Chondrocyte (in vitro differentiated cells): ENCODE data around the gene SCO2. TPM values are rescaled to one million over a fixed set of nuclear protein-coding genes. Genes with fewer than 3 reads are reported as not detected.

Experiments used
- DNase-seq: peaks from one replicate; pipeline ENCODE4 v3.0.0; 2021; ENCODE audit warnings: mixed read lengths, low spot score
- H3K27ac Mint-ChIP-seq: one replicate; pipeline ENCODE4 v1.8.0; 2021; ENCODE audit warnings: mild to moderate bottlenecking, moderate library complexity, mixed read lengths; ENCODE audit not compliant: unreplicated experiment
- H3K27me3 Mint-ChIP-seq: 2 replicates; pipeline ENCODE4 v1.8.0; 2021; ENCODE audit warnings: low read depth, mixed read lengths
- H3K36me3 Mint-ChIP-seq: 2 replicates; pipeline ENCODE4 v1.8.0; 2021; ENCODE audit warnings: low read depth, mixed read lengths
- H3K4me1 Mint-ChIP-seq: 2 replicates; pipeline ENCODE4 v1.8.0; 2021; ENCODE audit warnings: low read depth, mild to moderate bottlenecking, mixed read lengths
- H3K4me3 Mint-ChIP-seq: one replicate; pipeline ENCODE4 v1.8.0; 2021; ENCODE audit warnings: mild to moderate bottlenecking, moderate library complexity, mixed read lengths; ENCODE audit not compliant: unreplicated experiment
- H3K9me3 Mint-ChIP-seq: 2 replicates; pipeline ENCODE4 v1.8.0; 2021; ENCODE audit warnings: low read depth, mixed read lengths
- CTCF ChIP-seq: fragments of 200-600 bp; sonication (generic); IDR thresholded peaks from 2 replicates; pipeline ENCODE4 v1.5.0; 2021; ENCODE audit warnings: antibody characterized with exemption, mild to moderate bottlenecking, moderate library complexity
- total RNA-seq: library from RNA; stranded (reverse); gene quantifications from 3 replicates; pipeline ENCODE4 v1.2.1, GENCODE V29; 2021

SCO2 gene
- total RNA-seq, 1 donor from 2014 or later: 5.4 TPM

GRCh38 chr22:50526834-50527801 lies 1.7 kb upstream of the SCO2 start:
- Mint-ChIP-seq H3K4me1 (peaks cover 49% of the 10 kb centered on the region), H3K4me3 (peak overlapping the region; percentile 70), H3K27me3 (no peaks in the 10 kb centered on the region)

DNA sequence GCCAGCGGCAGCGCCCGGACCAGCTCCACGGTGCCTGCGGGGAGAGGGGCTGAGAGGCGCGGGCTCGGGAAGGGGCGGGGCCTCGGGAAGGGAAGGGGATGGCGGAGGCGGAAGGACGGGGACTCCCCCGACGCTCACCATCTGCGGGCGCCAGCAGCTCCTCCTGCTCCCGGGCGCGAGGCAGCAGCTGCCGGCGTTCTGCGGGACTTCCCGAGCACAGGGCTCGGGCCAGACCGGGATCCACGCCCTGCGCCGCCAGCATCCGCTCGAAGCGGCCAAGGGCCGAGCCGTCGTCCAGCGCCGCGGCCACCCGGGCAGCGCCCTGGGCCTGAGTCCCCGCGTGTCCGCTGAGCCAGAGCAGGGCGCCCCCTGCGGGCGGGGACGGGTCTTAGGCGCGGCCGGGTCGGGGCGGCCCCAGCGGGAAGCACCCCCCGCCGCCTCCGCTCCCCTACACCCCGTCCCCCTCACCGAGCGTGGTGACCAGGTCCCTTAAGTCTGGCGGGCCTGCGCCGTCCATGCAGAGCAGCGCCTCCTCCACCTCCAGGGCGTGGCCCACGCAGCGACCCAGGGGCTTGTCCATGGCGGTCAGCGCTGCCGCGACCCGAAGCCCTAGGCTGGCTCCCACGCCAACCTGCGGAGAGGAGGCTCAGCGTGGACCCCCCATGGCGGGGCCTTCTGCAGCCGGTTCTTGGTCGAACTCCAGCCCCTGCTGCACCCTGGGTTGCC lies 873 bp upstream of the SCO2 start:
- H3K4me1 Mint-ChIP-seq: peaks cover 49% of the 10 kb centered on the region

More at GRCh38 chr22:50526834-50527801, 1.7 kb upstream of the SCO2 start:
- Mint-ChIP-seq H3K9me3 (no peaks in the 10 kb centered on the region), H3K27ac (peak overlapping the region; percentile 92), H3K36me3 (peaks cover 3% of the 10 kb centered on the region)
- DNase-seq: peak; percentile 95
- no peak for TF ChIP-seq CTCF

DNA sequence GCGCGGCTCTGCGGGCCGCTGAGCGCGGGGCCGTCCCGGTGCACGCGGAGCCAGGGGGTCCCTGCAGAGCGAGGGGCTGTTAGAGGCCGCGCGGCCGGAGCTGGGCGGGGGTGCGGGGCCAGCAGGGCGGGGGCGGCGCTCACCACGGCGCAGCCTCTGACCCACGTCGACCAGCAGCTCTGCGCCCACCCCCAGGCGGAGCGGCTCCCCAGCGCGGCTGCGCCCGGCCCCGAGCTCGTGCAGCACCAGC lies 385 bp upstream of the SCO2 start:
- no peaks in the 10 kb centered on the region for H3K27me3 Mint-ChIP-seq
- no peak overlapping the region for H3K27ac Mint-ChIP-seq
- TF ChIP-seq CTCF: no peak
- H3K36me3 Mint-ChIP-seq: peaks cover 3% of the 10 kb centered on the region
- peak overlapping the region; percentile 95 for H3K4me3 Mint-ChIP-seq
- DNase-seq: no peak
- H3K9me3 Mint-ChIP-seq: no peaks in the 10 kb centered on the region
- H3K4me1 Mint-ChIP-seq: peaks cover 46% of the 10 kb centered on the region

More for the DNA sequence above, 873 bp upstream of the SCO2 start:
- Mint-ChIP-seq H3K36me3 (peaks cover 3% of the 10 kb centered on the region), H3K4me3 (peak overlapping the region; percentile 70), H3K27me3 (no peaks in the 10 kb centered on the region), H3K9me3 (no peaks in the 10 kb centered on the region), H3K27ac (peak overlapping the region; percentile 92)
- peak; percentile 79 for TF ChIP-seq CTCF
- DNase-seq: peak; percentile 92

GRCh38 chr22:50524676-50525103 lies 708 bp downstream of the SCO2 start:
- TF ChIP-seq CTCF: no peak
- Mint-ChIP-seq H3K27me3 (no peaks in the 10 kb centered on the region), H3K4me1 (peaks cover 46% of the 10 kb centered on the region), H3K4me3 (peak overlapping the region; percentile 95), H3K36me3 (peaks cover 4% of the 10 kb centered on the region), H3K9me3 (no peaks in the 10 kb centered on the region), H3K27ac (peak overlapping the region; percentile 89)
- peak; percentile 69 for DNase-seq
